HCT116 (cell line): ENCODE results near the gene ONECUT3. TPM values are rescaled to one million over a fixed set of nuclear protein-coding genes. Genes with fewer than 3 reads are reported as not detected.

Experiments
- ATAC-seq: fragments of 200-7000 bp; cut with Tn5 transposase; 2 replicates; pipeline ENCODE4 v1.9.1; 2020; ENCODE audit warnings: mild to moderate bottlenecking, moderate library complexity
- BruUV-seq: library from RNA; stranded (reverse); fragments of 400-500 nt; replicated peaks from 2 replicates; lab custom pipeline; 2021; lab: Mats Ljungman, UMichigan
- CTCF ChIA-PET: fragments of 300-600 bp; sonication (Branson Sonifier 250); formaldehyde crosslinking; loops from one replicate; lab custom pipeline; 2021; ENCODE audit warnings: antibody characterized with exemption; lab: Charles Lee
- POLR2A ChIA-PET: fragments of 300-600, 350-600 bp; sonication (Branson Sonifier 250); formaldehyde crosslinking; loops from one replicate; lab custom pipeline; 2021; ENCODE audit warnings: antibody characterized with exemption; lab: Charles Lee
- RAD21 ChIA-PET, 2 experiments: fragments of 300-600 bp; sonication (Branson Sonifier 250); formaldehyde crosslinking; loops; one replicate each; lab custom pipeline; 2023; ENCODE audit warnings: low total read pairs in 2 of 2; ENCODE audit not compliant: uncharacterized antibody in 2 of 2, unreplicated experiment in 2 of 2, low non-redundant PET in 1 of 2; lab: Charles Lee
- DNase-seq: peaks from one replicate; pipeline ENCODE4 v3.0.0-alpha.2; 2010; ENCODE audit warnings: low read depth, low spot score
- H2AFZ ChIP-seq: fragments of 200-600 bp; shearing (Covaris generic), sonication (generic); 2 replicates; pipeline ENCODE4 v1.6.1; 2017; ENCODE audit warnings: low read depth, mixed run types, mixed read lengths, antibody characterized with exemption, low read length; ENCODE audit not compliant: poor library complexity, severe bottlenecking
- H3K27ac ChIP-seq: 2 replicates; pipeline ENCODE4 v1.5.1; 2012; ENCODE audit warnings: low read depth, low read length
- H3K27me3 ChIP-seq: fragments of 200-600 bp; sonication (generic); 2 replicates; pipeline ENCODE4 v1.6.1; 2016; ENCODE audit warnings: mixed run types, low read length, mixed read lengths; ENCODE audit not compliant: insufficient read depth
- H3K36me3 ChIP-seq, 2 experiments: fragments of 200-500 bp in 1 of 2; fragments of 200-600 bp in 1 of 2; sonication (Bioruptor generic) in 1 of 2; sonication (generic) in 1 of 2; 2 replicates each; pipeline versions ENCODE4 v1.5.1 to v1.6.1; 2014 to 2016; ENCODE audit warnings: low read length in 2 of 2, inconsistent platforms in 1 of 2, mixed read lengths in 1 of 2, mixed run types in 1 of 2; ENCODE audit not compliant: insufficient read depth in 2 of 2, control insufficient read depth in 1 of 2
- H3K4me1 ChIP-seq, 2 experiments: fragments of 200-600 bp in 1 of 2; sonication (generic) in 1 of 2; 2 replicates each; pipeline versions ENCODE4 v1.5.1 to v1.6.1; 2012 to 2017; ENCODE audit warnings: low read length in 2 of 2, inconsistent platforms in 1 of 2, mild to moderate bottlenecking in 1 of 2, mixed read lengths in 1 of 2, mixed run types in 1 of 2, moderate library complexity in 1 of 2; ENCODE audit not compliant: insufficient read depth in 2 of 2, control insufficient read depth in 1 of 2
- H3K4me2 ChIP-seq: fragments of 200-600 bp; sonication (generic); 2 replicates; pipeline ENCODE4 v1.6.1; 2017; ENCODE audit warnings: mixed run types, low read length, mixed read lengths
- H3K4me3 ChIP-seq, 2 experiments: fragments of 200-600 bp in 1 of 2; sonication (generic) in 1 of 2; replicated peaks in 1 of 2; 2 replicates each; pipeline ENCODE4 v1.5.1; 2011 to 2016; ENCODE audit warnings: low read length in 2 of 2, control low read depth in 1 of 2, low read depth in 1 of 2, mild to moderate bottlenecking in 1 of 2, mixed read lengths in 1 of 2, mixed run types in 1 of 2
- H3K79me2 ChIP-seq: fragments of 200-600 bp; sonication (generic); 2 replicates; pipeline ENCODE4 v1.6.1; 2017; ENCODE audit warnings: mild to moderate bottlenecking, mixed run types, low read length, moderate library complexity, mixed read lengths; ENCODE audit not compliant: insufficient read depth
- H3K9ac ChIP-seq: fragments of 200-600 bp; sonication (generic); 2 replicates; pipeline ENCODE4 v1.6.1; 2016; ENCODE audit warnings: low read length, mixed read lengths
- H3K9me2 ChIP-seq: fragments of 200-600 bp; sonication (generic), shearing (Covaris generic); 2 replicates; pipeline ENCODE4 v1.6.1; 2017; ENCODE audit warnings: mixed run types, mild to moderate bottlenecking, moderate library complexity; ENCODE audit not compliant: insufficient read depth
- H3K9me3 ChIP-seq, 2 experiments: fragments of 200-500 bp in 1 of 2; fragments of 200-600 bp in 1 of 2; sonication (Bioruptor generic) in 1 of 2; sonication (generic) in 1 of 2; 2 replicates each; pipeline ENCODE4 v1.6.1; 2014 to 2017; ENCODE audit warnings: low read length in 2 of 2, mixed read lengths in 2 of 2, inconsistent platforms in 1 of 2, low read depth in 1 of 2, mild to moderate bottlenecking in 1 of 2, mixed run types in 1 of 2, moderate library complexity in 1 of 2; ENCODE audit not compliant: control insufficient read depth in 1 of 2, insufficient read depth in 1 of 2
- H4K20me1 ChIP-seq: fragments of 200-600 bp; sonication (generic), shearing (Covaris generic); 2 replicates; pipeline ENCODE4 v1.6.1; 2017; ENCODE audit warnings: mixed run types, mild to moderate bottlenecking, moderate library complexity; ENCODE audit not compliant: insufficient read depth
- CEBPB ChIP-seq: IDR thresholded peaks from 2 replicates; pipeline ENCODE4 v1.6.1; 2012; ENCODE audit warnings: low read depth
- EZH2phosphoT487 ChIP-seq: fragments of 200-600 bp; IDR thresholded peaks from 2 replicates; pipeline ENCODE4 v1.6.1; 2018; ENCODE audit warnings: antibody characterized with exemption, borderline replicate concordance
- JUND ChIP-seq: IDR thresholded peaks from 2 replicates; pipeline ENCODE4 v1.6.1; 2012
- POLR2A ChIP-seq: IDR thresholded peaks from 2 replicates; pipeline ENCODE4 v1.7.0; 2011; ENCODE audit warnings: borderline replicate concordance; ENCODE audit not compliant: insufficient read depth, insufficient read length; ENCODE audit errors: extremely low read depth
- SP1 ChIP-seq: IDR thresholded peaks from 2 replicates; pipeline ENCODE4 v1.6.1; 2012; ENCODE audit warnings: low read depth
- TCF7L2 ChIP-seq: IDR thresholded peaks from 2 replicates; pipeline ENCODE4 v1.7.0; 2011; ENCODE audit warnings: borderline replicate concordance, inconsistent platforms; ENCODE audit not compliant: insufficient read depth, insufficient read length; ENCODE audit errors: extremely low read depth
- ZFX ChIP-seq: fragments of 450-650 bp; IDR thresholded peaks from 2 replicates; pipeline ENCODE4 v1.6.1; 2017
- intact Hi-C: fragments of 100-400 bp; cut with micrococcal nuclease; formaldehyde crosslinking; loops from 2 replicates; pipeline ENCODE4 v1.10.0; 2022
- total RNA-seq: library from RNA; stranded (reverse); gene quantifications from one replicate; pipeline ENCODE4 v1.2.1, GENCODE V29; 2021; ENCODE audit not compliant: unreplicated experiment
- TF ChIP-seq, protein P1 (sequence below): IDR thresholded peaks from 2 replicates; pipeline ENCODE4 v1.6.1; 2012; ENCODE audit warnings: low read depth

The ONECUT3 gene
- total RNA-seq, 1 experiment from 2014 or later = 22.1 TPM

GRCh38 chr19:1762243-1763117, 9.2 kb downstream of the ONECUT3 start:
- CTCF ChIA-PET = no interaction called here
- RAD21 ChIA-PET = no interaction called here
- DNase-seq = no peak
- no peak overlapping the region for H2AFZ ChIP-seq
- no peak for ATAC-seq
- no peak overlapping the region for H3K27ac ChIP-seq
- intact Hi-C loops = no loop called here
- H4K20me1 ChIP-seq = no peaks in the 10 kb centered on the region
- peaks cover 2 to 6% of the 10 kb centered on the region in 2 experiments; a peak in 1 of 4 replicates for H3K36me3 ChIP-seq
- H3K4me3 ChIP-seq = no peak overlapping the region
- H3K4me1 ChIP-seq = peaks cover 9 to 40% of the 10 kb centered on the region in 2 experiments; a peak in 3 of 4 replicates
- POLR2A ChIA-PET = interaction anchor here (0.7 kb wide), 1 partner anchor 47 kb away, joined by 6 read pairs; no protein-coding TSS in a partner anchor
- no peaks in the 10 kb centered on the region for H3K9me3 ChIP-seq
- TF ChIP-seq JUND (no peak), ZFX (no peak), SP1 (no peak), POLR2A (no peak), CEBPB (no peak), EZH2phosphoT487 (no peak), TCF7L2 (no peak)
- TF ChIP-seq, protein P1, sequence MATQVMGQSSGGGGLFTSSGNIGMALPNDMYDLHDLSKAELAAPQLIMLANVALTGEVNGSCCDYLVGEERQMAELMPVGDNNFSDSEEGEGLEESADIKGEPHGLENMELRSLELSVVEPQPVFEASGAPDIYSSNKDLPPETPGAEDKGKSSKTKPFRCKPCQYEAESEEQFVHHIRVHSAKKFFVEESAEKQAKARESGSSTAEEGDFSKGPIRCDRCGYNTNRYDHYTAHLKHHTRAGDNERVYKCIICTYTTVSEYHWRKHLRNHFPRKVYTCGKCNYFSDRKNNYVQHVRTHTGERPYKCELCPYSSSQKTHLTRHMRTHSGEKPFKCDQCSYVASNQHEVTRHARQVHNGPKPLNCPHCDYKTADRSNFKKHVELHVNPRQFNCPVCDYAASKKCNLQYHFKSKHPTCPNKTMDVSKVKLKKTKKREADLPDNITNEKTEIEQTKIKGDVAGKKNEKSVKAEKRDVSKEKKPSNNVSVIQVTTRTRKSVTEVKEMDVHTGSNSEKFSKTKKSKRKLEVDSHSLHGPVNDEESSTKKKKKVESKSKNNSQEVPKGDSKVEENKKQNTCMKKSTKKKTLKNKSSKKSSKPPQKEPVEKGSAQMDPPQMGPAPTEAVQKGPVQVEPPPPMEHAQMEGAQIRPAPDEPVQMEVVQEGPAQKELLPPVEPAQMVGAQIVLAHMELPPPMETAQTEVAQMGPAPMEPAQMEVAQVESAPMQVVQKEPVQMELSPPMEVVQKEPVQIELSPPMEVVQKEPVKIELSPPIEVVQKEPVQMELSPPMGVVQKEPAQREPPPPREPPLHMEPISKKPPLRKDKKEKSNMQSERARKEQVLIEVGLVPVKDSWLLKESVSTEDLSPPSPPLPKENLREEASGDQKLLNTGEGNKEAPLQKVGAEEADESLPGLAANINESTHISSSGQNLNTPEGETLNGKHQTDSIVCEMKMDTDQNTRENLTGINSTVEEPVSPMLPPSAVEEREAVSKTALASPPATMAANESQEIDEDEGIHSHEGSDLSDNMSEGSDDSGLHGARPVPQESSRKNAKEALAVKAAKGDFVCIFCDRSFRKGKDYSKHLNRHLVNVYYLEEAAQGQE = no peak
- no peak overlapping the region for H3K9ac ChIP-seq
- no TSS peak for BruUV-seq
- peaks cover 86% of the 10 kb centered on the region for H3K79me2 ChIP-seq
- no peaks in the 10 kb centered on the region for H3K9me2 ChIP-seq
- H3K27me3 ChIP-seq = no peaks in the 10 kb centered on the region
- no peak overlapping the region for H3K4me2 ChIP-seq
